ENCODE measurements around the gene ZBTB7A.

The ZBTB7A gene

DNA sequence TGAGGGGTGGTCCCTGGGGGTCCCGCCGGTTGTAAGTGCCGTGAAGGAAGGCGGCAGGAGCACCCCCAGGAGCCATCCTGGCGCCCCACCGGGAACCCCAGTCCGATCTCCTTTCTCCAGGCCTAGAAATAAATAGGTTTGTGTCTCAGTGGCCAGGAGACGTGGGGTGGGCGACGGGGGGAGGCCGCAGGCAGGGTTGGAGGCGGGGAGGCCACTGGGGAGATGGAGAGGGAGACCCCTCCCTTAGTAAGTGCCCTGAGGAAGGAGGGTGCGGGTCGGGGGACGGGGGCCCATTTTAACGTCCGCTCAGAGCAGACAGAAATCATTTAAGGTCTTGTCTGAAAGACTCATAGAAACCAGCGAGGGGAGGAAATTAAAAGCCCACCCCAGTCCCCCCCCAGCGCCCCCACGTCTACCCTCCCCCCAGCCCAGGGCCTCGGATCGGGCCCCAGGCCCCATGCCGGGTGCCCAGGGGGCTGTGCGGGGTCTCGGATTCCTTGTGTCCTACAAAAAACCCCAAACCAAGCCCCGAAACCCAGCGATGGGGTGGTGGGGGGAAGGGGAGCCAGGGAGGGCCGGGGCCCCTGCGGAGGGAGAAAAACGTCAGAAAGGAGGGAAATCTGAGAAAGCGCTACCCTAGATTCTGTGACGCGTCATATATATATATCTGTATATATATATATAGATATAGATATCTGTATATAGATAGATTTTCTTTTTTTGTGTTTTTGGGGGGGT lies 19.6 kb downstream of the ZBTB7A start:
- TF ChIP-seq GATA3 (IDR thresholded peaks at IDR 0.05; ENCODE audit: low read depth, low read length) (no peak), GATA2 (IDR thresholded peaks at IDR 0.05; ENCODE audit: low read depth, low read length) (no peak)

DNA sequence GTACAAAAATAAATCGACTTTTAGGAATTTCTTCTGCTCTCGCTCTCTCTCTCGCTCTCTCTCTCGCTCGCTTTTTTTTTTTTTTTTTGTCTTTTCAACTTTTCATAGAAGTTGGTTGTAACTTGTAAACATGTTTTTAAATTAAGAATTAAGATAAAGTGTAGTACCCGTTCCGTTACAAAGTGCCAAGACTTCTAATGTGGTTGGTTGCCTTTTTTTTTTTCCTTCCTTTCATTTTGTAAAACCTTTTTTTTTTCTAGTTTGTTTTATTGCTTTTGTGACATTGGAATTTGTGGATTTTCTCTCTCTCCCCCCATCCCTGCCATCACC lies 20.4 kb downstream of the ZBTB7A start:
- TF ChIP-seq GATA2 (IDR thresholded peaks at IDR 0.05; ENCODE audit: low read depth, low read length) (no peak), GATA3 (IDR thresholded peaks at IDR 0.05; ENCODE audit: low read depth, low read length) (no peak)

DNA sequence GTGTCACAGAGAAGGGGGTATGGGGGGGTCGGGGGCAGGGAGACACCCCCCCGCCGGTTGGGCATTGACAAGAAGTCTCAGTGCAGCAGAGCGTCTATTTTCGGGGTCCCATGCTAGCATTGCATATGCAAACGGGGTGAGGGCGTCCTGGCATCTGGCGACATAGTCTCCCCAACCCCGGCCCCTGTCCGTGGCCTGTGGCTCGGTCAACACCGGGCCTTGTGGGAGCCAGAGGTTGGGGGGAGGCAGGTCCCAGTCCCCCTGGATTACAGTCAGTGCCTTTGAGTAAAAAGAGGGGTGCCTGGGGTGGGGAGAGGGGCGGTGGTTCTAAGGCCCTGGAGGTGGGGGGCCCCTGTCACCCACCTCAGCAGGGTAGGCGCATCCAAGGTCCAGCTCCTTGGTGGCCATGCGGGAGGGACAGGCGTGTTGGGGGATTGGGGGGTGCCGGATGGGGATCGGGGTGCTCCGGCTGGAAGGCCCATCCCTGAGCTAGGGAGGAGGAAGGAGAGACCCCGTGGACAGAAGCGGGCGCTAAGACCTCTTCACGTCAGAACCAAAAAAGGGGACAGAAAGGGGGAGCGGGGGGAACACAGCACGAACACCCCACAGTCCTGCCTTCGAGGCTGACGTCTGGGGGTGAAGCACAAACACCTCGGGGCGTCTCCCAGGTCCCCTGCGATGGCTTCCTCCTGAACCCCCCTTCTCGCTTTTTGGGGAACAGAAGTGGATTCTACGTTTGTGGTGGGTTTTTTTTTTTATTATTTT lies 20.9 kb downstream of the ZBTB7A start:
- TF ChIP-seq GATA2 (IDR thresholded peaks at IDR 0.05; ENCODE audit: low read depth, low read length) (no peak), GATA3 (IDR thresholded peaks at IDR 0.05; ENCODE audit: low read depth, low read length) (no peak)

DNA sequence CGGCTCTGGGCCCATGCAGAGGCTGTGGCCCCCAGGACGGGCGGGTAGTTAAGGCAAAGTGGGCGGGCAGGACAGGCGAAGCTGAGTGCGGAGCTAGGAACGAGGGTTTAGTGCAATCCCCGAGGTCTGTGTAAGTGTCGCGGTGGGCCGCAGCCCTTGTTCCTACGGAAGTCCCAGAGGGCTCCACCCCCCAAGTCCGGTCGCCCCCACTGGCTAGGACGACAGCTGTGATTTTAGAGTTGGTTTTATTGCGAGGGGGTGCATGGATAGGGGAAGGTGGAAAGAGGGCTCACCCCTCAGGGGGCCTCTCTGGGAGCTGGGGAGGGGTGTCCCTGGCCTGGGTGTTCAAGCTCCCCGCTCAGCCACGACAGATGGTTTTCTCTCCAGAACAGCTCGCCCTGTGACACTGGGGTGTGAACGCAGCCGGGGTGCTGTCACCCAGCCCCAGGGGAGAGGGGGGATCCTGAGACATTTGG lies 21.7 kb downstream of the ZBTB7A start:
- TF ChIP-seq GATA3 (IDR thresholded peaks at IDR 0.05; ENCODE audit: low read depth, low read length) = no peak
- TF ChIP-seq GATA2 (IDR thresholded peaks at IDR 0.05; ENCODE audit: low read depth, low read length) = no peak

DNA sequence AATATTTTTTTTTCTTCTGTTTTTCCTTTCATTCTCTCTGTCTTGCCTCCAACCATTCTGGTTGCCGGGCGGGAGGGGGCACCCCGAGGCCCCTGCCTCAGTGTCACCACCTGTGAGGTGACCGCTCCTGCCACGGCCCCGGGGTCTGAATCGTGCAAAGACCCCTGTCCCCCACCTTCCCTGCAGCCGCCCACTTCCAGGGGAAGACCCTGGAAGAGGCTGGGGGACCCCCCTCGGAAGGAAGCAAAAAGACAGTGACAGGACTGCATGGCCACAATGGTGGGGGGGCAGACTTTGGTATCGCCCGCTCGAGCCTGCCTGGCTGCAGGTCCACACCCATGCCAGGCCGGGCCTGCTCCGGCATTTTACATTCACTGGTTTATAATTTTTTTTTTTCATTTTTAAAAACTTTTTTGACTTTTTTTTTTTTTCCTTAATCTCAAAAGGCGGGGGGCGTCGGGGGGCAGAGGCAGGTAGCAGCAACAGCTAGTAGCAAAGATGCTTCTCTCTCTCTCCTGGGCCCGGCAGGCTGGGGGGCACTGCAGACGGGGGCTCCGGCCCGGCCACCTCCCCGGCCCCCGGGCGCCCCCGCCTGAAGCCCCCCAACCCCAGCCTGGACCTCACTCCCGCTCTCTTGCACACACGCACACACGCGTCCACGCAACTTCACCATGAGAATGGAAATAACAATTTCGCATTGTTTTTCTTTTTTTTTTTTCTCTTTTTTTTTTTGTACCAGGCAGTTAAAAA lies 22.6 kb downstream of the ZBTB7A start:
- TF ChIP-seq GATA2 (IDR thresholded peaks at IDR 0.05; ENCODE audit: low read depth, low read length) (no peak), GATA3 (IDR thresholded peaks at IDR 0.05; ENCODE audit: low read depth, low read length) (no peak)

DNA sequence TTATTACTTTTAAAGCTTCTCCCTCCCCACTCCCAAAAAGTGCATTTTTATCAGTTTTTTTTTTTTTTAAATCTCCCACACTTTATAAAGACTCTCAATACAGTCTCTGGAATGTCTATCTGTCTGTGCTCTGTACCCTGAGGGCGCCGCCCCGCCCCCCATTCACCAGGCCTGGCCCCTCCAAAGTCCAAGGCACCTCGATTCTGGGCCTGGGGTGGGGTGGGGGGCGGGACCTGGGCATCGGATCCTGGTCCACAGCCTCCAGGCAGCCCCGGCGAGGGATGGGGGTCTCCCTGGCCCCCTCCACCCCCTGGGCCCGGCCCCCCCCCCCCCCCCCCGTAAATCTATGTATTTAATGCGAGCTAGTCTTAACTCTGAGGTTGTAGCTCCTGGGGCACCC lies 23.3 kb downstream of the ZBTB7A start:
- TF ChIP-seq GATA2 (IDR thresholded peaks at IDR 0.05; ENCODE audit: low read depth, low read length) = no peak
- no peak for TF ChIP-seq GATA3 (IDR thresholded peaks at IDR 0.05; ENCODE audit: low read depth, low read length)

DNA sequence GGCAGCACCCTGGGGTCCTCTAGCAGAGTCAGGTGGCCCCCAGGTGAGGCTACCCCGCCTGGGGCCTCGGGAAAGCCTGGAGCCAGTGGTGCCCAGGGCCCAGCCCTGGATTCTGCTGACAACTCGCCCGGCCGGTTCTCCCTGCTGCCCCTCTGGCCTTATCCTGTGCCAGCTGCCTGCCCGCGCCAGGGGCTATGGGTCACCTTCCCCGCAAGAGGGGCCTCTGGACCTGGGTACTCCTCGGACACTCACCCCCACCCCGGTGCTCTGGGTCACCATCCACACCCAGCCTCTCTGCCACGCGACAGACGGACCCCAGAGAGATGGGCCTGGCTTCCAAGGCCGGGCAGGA lies 24.0 kb downstream of the ZBTB7A start:
- TF ChIP-seq GATA2 (IDR thresholded peaks at IDR 0.05; ENCODE audit: low read depth, low read length) (no peak), GATA3 (IDR thresholded peaks at IDR 0.05; ENCODE audit: low read depth, low read length) (no peak)

DNA sequence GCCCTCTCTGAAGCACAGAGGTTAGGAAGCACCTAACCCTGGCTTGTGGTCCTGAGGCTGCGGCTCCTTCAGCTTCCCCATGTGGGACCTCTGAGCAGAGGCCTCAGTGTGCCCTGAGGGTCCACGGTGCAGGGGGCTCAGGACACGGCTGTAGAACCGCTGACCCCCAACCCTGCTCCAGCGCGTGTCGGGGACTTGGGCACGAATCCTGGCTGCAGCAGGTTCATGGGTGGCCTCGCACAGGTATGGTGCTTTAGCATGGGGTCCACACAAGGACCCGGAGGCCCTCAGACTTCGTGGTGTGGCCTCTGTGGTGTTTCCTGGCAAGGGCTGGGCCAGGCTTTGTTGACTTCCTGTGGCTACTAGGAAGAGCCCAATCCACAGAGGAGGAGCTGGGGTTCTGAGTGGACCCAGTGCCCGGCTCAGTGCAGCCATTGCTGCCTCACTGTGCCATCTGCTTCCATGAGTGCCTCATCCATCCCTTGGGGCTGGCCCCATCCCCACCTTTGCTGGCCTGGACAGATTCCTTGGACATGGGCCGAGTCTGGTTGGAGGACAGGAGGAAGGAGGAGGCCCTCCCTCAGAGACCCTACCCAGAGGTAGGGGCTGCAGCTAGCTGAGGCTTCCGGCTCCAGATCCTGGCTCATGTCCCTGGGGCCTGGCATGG lies 24.5 kb downstream of the ZBTB7A start:
- TF ChIP-seq GATA3 (IDR thresholded peaks at IDR 0.05; ENCODE audit: low read depth, low read length) = no peak
- TF ChIP-seq GATA2 (IDR thresholded peaks at IDR 0.05; ENCODE audit: low read depth, low read length) = no peak

DNA sequence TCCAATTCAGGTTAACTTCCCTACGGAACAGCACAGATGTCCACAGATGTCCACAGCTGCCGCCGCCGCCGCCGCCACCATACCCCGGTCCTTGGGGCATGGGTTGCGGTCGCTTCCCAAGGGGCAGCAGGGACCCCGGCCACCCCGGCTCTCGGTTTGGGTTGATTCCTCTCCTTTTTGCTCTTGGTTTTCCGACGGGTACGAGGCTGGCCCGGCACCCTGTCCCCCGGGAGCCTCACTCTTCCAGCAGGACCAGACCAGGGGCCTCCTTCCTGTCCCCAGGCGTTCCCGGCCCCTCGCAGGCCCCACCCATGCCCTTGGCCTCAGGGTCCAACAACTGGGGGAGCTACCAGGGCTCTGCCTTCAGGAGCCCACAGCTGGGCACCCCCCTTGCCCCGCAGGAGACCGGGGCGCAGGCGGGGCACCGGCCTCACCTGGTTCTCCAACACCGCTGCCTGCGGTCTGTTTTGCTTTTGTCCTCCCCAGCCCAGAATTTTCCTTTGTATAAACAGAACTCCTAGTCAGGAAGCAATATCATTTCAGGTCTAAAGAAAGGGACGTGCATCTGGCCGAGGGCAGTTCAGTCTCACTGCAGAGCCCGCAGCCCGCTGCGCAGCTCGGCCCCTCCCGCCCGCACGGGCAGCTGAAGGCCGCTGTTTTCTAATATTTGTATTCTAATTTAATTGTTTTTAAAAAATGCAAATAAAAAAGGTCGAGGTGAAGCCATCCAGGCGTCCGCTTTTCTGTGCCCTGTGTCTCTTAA lies 27.9 kb downstream of the ZBTB7A start:
- TF ChIP-seq GATA3 (IDR thresholded peaks at IDR 0.05; ENCODE audit: low read depth, low read length) (no peak), GATA2 (IDR thresholded peaks at IDR 0.05; ENCODE audit: low read depth, low read length) (no peak)

DNA sequence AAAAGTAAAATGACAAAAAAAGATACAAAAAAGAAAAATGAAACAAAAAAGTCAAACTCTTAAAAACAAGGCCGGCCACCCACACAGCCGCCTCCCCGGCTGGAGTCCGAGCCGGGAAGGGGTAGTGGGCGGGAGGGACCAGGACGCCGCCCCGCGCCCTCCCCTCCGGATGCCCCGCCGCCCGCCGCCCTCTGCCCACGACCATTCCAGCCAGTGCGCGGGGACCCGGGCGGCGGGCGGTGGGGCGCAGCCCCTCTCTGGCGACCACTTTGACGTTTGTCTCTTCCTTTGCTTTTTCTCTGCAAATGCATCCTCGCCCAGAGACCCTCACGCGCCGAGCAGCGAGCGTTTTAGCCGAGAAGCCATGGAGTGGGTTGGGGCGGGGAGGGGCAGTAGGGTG lies 28.6 kb downstream of the ZBTB7A start:
- TF ChIP-seq GATA3 (IDR thresholded peaks at IDR 0.05; ENCODE audit: low read depth, low read length) (no peak), GATA2 (IDR thresholded peaks at IDR 0.05; ENCODE audit: low read depth, low read length) (no peak)

DNA sequence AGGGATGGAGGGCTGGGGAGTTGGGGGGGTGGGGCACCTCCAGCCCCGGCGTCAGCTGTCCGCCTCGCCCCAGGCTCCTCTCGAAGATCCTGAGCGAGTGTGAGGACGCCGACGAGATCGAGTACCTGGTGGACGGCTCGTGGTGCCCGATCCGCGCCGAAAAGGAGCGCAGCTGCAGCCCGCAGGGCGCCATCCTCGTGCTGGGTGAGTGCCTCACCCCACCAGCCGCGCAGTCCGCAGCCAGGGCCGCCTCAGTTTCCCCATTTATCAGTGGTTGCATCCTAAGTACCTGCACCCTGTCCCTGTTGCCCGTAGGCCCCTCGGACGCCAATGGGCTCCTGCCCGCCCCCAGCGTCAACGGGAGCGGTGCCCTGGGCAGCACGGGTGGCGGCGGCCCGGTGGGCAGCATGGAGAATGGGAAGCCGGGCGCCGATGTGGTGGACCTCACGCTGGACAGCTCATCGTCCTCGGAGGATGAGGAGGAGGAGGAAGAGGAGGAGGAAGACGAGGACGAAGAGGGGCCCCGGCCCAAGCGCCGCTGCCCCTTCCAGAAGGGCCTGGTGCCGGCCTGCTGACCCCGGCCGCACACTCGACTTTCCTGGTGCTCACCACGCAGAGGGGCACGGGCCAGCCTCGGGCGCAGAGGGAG lies 29.3 kb downstream of the ZBTB7A start:
- TF ChIP-seq GATA3 (IDR thresholded peaks at IDR 0.05; ENCODE audit: low read depth, low read length) (no peak), GATA2 (IDR thresholded peaks at IDR 0.05; ENCODE audit: low read depth, low read length) (no peak)

DNA sequence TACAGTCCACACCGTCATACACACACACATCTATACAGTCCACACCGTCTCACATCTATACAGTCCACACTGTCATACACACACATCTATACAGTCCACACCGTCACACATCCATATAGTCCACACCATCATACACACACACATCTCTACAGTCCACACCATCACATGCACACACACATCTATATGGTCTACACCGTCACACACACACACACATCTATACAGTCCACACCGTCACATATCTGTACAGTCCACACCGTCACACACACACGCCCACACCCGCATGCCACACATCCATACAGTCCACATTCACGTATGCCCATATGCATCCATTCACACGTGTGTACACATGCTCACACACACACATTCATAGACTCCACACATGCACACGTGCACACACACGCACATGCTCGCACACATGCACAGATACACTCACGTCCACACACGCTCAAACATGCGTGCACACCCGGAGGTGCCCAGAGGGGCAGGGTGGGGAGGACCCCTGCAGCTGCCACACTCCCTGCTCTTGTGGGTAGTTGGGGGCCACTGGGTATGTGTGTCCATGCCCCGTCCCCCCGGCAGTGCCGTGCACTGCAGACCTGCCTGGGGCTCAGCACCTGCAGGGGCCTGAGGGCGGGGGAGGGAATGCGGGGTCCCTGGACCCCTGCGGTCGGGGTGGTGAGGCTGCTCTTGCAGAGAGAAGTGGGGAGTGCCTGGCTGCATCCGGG lies 30.0 kb downstream of the ZBTB7A start:
- TF ChIP-seq GATA2 (IDR thresholded peaks at IDR 0.05; ENCODE audit: low read depth, low read length) = no peak
- no peak for TF ChIP-seq GATA3 (IDR thresholded peaks at IDR 0.05; ENCODE audit: low read depth, low read length)

Data from SH-SY5Y (cell line).